Esophagus (tissue), 2 donors: ENCODE measurements around the gene UBXN7. TPM values are rescaled to one million over a fixed set of nuclear protein-coding genes. Genes with fewer than 3 reads are reported as not detected.
"Not testable (repeated sequence)": the region's sequence is repeated elsewhere in the genome, so short reads cannot be mapped to it uniquely, and the experiment has no call there.

Experiments used
- H3K27ac ChIP-seq, 2 donors: one replicate each; pipeline ENCODE4 v1.5.1; 2013; ENCODE audit warnings: low read depth in 2 of 2, mild to moderate bottlenecking in 2 of 2, inconsistent platforms in 1 of 2, low read length in 1 of 2, moderate library complexity in 1 of 2
- H3K27me3 ChIP-seq, 2 donors: one replicate each; pipeline ENCODE4 v1.6.1; 2013; ENCODE audit warnings: low read length in 2 of 2, control low read depth in 1 of 2, mild to moderate bottlenecking in 1 of 2; ENCODE audit not compliant: insufficient read depth in 2 of 2, control insufficient read depth in 1 of 2
- H3K36me3 ChIP-seq, 2 donors: one replicate each; pipeline ENCODE4 v1.6.1; 2013; ENCODE audit warnings: low read length in 1 of 2; ENCODE audit not compliant: control insufficient read depth in 2 of 2, insufficient read depth in 2 of 2
- H3K4me1 ChIP-seq, 2 donors: one replicate each; pipeline ENCODE4 v1.6.1; 2013; ENCODE audit warnings: low read length in 1 of 2; ENCODE audit not compliant: control insufficient read depth in 2 of 2, insufficient read depth in 2 of 2
- H3K4me3 ChIP-seq, 2 donors: one replicate each; pipeline ENCODE4 v1.5.1; 2013; ENCODE audit warnings: low read length in 2 of 2, mild to moderate bottlenecking in 2 of 2, low read depth in 1 of 2, moderate library complexity in 1 of 2
- H3K9me3 ChIP-seq, 2 donors: one replicate each; pipeline ENCODE4 v1.6.1; 2013; ENCODE audit warnings: mild to moderate bottlenecking in 2 of 2, low read depth in 1 of 2, low read length in 1 of 2, moderate library complexity in 1 of 2; ENCODE audit not compliant: control insufficient read depth in 2 of 2, insufficient read depth in 1 of 2
- WGBS, 2 donors: extraction: QIAGEN DNeasy Blood & Tissue Kit; methylation state at CpG; one replicate each; pipeline ENCODE4 v1.1.7; 2013; 5-methylcytosine and 5-hydroxymethylcytosine counted together
- polyA plus RNA-seq, 2 donors: library from polyadenylated mRNA; stranded (reverse); fragments of 200-250 nt; gene quantifications; one replicate each; pipeline ENCODE4 v1.2.3, GENCODE V29; 2013
- donor health status: healthy with polysubstance abuse.
- donor health status: Bipolar disorder and iron deficiency.

UBXN7 gene
- polyA plus RNA-seq, 2 donors = 3.8 to 10.2 TPM

DNA sequence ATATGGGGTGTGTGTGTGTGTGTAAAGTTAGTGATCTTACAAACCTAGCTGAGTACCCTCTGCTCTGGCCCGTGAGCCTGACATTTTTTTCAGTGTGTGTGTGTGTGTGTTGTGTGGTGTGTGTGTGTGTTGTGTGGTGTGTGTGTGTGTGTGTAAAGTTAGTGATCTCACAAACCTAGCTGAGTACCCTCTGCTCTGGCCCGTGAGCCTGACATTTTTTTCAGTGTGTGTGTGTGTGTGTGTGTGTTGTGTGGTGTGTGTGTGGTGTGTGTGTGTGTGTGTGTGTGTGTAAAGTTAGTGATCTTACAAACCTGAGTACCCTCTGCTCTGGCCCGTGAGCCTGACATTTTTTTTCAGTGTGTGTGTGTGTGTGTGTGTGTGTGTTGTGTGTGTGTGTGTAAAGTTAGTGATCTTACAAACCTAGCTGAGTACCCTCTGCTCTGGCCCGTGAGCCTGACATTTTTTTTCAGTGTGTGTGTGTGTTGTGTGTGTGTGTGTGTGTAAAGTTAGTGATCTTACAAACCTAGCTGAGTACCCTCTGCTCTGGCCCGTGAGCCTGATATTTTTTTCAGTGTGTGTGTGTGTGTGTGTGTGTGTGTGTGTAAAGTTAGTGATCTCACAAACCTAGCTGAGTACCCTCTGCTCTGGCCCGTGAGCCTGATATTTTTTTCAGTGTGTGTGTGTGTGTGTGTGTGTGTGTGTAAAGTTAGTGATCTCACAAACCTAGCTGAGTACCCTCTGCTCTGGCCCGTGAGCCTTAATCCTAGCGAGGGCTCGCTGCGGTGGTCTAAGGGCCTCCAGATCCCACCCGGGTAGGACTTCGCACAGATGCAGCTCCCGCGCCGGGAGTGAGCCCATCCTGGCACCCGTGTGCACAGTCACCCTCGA lies 115.2 kb downstream of the UBXN7 start:
- Histone ChIP-seq H3K4me3 (peak overlapping the region; percentile 69 to 82), H3K27ac (peak overlapping the region; percentile 93 to 97)
- not testable (repeated sequence) for H3K4me1 ChIP-seq, H3K36me3 ChIP-seq, H3K27me3 ChIP-seq, H3K9me3 ChIP-seq
- 7 to 14% methylated on average over 15 to 16 of the region's 17 CpGs for WGBS, 2 donors

GRCh38 chr3:196315821-196316220 lies 116.4 kb downstream of the UBXN7 start:
- peaks cover 2 to 4% of the 10 kb centered on the region in 2 donors for H3K4me1 ChIP-seq
- H3K4me3 ChIP-seq = no peak overlapping the region
- no peak overlapping the region for H3K27ac ChIP-seq
- WGBS, 2 donors = 50 to 65% methylated on average over 1 of the region's 1 CpG
- H3K27me3 ChIP-seq = no peaks in the 10 kb centered on the region
- H3K36me3 ChIP-seq = no peaks in the 10 kb centered on the region
- H3K9me3 ChIP-seq = no peaks in the 10 kb centered on the region

- Histone ChIP-seq H3K36me3 (no peaks in the 10 kb centered on the region), H3K27me3 (no peaks in the 10 kb centered on the region), H3K9me3 (no peaks in the 10 kb centered on the region), H3K27ac (no peak overlapping the region), H3K4me3 (no peak overlapping the region), H3K4me1 (no peaks in the 10 kb centered on the region)
- 92 to 95% methylated on average over 3 of the region's 3 CpGs for WGBS, 2 donors
Observed at GRCh38 chr3:196314597-196314996, 117.6 kb downstream of the UBXN7 start.

DNA sequence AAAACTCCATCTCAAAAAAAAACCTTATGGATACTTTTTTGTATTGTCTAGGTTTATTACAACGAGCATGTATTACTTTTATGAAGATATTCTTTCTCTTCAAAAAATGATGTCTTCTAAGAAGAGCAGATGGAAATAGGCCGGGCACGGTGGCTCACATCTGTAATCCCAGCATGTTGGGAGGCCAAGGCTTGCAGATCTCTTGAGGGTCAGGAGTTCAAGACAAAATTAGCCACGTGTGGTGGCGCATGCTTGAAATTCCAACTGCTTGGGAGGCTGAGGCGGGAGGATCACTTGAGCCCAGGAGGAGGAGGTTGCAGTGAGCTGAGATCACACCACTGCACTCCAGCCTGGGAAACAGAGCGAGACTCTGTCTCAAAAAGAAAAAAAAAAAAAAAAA lies 118.1 kb downstream of the UBXN7 start:
- H3K27me3 ChIP-seq, H3K9me3 ChIP-seq, H3K4me3 ChIP-seq, H3K36me3 ChIP-seq, H3K27ac ChIP-seq, H3K4me1 ChIP-seq: not testable (repeated sequence)
- 87 to 88% methylated on average over 7 of the region's 7 CpGs for WGBS, 2 donors

DNA sequence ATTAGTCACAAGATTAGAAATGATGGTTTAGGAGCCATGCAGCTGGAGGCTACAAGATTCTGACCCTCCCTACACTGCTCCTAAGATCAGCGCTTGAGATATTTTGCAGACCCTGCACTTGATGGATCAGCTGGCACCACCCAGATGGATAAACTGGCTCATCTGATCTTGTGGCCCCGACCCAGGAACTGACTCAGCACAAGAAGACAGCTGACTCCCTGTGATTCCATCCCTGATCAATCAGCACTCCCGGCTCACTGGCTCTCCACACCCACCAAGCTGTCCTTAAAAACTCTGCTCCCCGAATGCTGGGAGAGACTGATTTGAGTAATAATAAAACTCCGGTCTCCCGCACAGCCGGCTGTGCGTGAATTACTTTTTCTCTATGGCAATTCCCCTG lies 129.3 kb downstream of the UBXN7 start:
- not testable (repeated sequence) for H3K9me3 ChIP-seq, H3K36me3 ChIP-seq
- WGBS, 2 donors = 85% methylated on average over 7 to 8 of the region's 8 CpGs

GRCh38 chr3:196302551-196302950 lies 129.7 kb downstream of the UBXN7 start:
- H3K27ac ChIP-seq, H3K27me3 ChIP-seq, H3K36me3 ChIP-seq, H3K9me3 ChIP-seq, H3K4me1 ChIP-seq, H3K4me3 ChIP-seq: not testable (repeated sequence)
- 78 to 81% methylated on average over 7 of the region's 10 CpGs for WGBS, 2 donors

More for the DNA sequence above, 129.3 kb downstream of the UBXN7 start:
- not testable (repeated sequence) for H3K27me3 ChIP-seq, H3K27ac ChIP-seq, H3K4me1 ChIP-seq, H3K4me3 ChIP-seq

- Histone ChIP-seq H3K4me3 (no peak overlapping the region), H3K27ac (no peak overlapping the region), H3K4me1 (no peaks in the 10 kb centered on the region), H3K27me3 (no peaks in the 10 kb centered on the region), H3K9me3 (no peaks in the 10 kb centered on the region), H3K36me3 (no peaks in the 10 kb centered on the region)
- 92 to 96% methylated on average over 2 of the region's 2 CpGs for WGBS, 2 donors
Observed at GRCh38 chr3:196298521-196298920, 133.7 kb downstream of the UBXN7 start.

Other genes with a start within 250 kb of the UBXN7 start
- gene ZDHHC19, start 221.0 kb downstream of the UBXN7 start, polyA plus RNA-seq = under 1 TPM in 1 of 2 donors, not detected in 1; 0.09 TPM
- gene SLC51A, start 215.9 kb downstream of the UBXN7 start, polyA plus RNA-seq = under 1 TPM; 0.21 to 0.69 TPM
- gene PCYT1A, start 144.7 kb downstream of the UBXN7 start, polyA plus RNA-seq = 10 to 100 TPM; 16.9 to 33.0 TPM
- gene DYNLT2B, start 114.2 kb downstream of the UBXN7 start, polyA plus RNA-seq = 10 to 100 TPM; 13.9 to 23.3 TPM
- 1 to 10 TPM; 1.3 to 2.2 TPM for gene TM4SF19, start 94.0 kb downstream of the UBXN7 start, polyA plus RNA-seq
- gene RNF168, start 71.3 kb upstream of the UBXN7 start, polyA plus RNA-seq = 1 to 10 TPM; 5.3 to 5.7 TPM
- not detected for gene SMCO1, start 82.9 kb upstream of the UBXN7 start, polyA plus RNA-seq
- gene WDR53, start 136.1 kb upstream of the UBXN7 start, polyA plus RNA-seq = 10 to 100 TPM in 1 of 2 donors, 1 to 10 TPM in 1; 8.6 to 14.6 TPM
- 1 to 10 TPM; 4.1 to 7.0 TPM for gene FBXO45, start 136.2 kb upstream of the UBXN7 start, polyA plus RNA-seq
- under 1 TPM; 0.77 to 0.92 TPM for gene NRROS, start 207.3 kb upstream of the UBXN7 start, polyA plus RNA-seq